Endothelial cell of umbilical vein (primary cell): ENCODE measurements around the gene UBASH3A. TPM values are rescaled to one million over a fixed set of nuclear protein-coding genes. Genes with fewer than 3 reads are reported as not detected.

Experiments used
- BruUV-seq: library from RNA; stranded (reverse); fragments of 400-500 nt; replicated peaks from 2 replicates; lab custom pipeline; 2021; lab: Mats Ljungman, UMichigan
- CTCF ChIA-PET: fragments of 300-600, 350-600 bp; sonication (Branson Sonifier 250); formaldehyde crosslinking; loops from one replicate; lab custom pipeline; 2021; ENCODE audit warnings: antibody characterized with exemption, inconsistent platforms; lab: Charles Lee
- POLR2A ChIA-PET: fragments of 300-600, 350-600 bp; sonication (Branson Sonifier 250); formaldehyde crosslinking; loops from one replicate; lab custom pipeline; 2021; ENCODE audit warnings: antibody characterized with exemption, inconsistent platforms; lab: Charles Lee
- DNase-seq: peaks from one replicate; pipeline ENCODE4 v3.0.0-alpha.2; 2011; ENCODE audit warnings: low read depth, low spot score
- FAIRE-seq: peaks from 2 replicates; lab custom pipeline; 2011; peaks lifted over from hg19 to GRCh38; lab: Jason Lieb, UNC
- H2AFZ ChIP-seq: 2 replicates; pipeline ENCODE4 v1.6.0; 2012; ENCODE audit warnings: low read depth, low read length, control low read depth, inconsistent platforms
- H3K27ac ChIP-seq: 2 replicates; pipeline ENCODE4 v1.5.1; 2011; ENCODE audit warnings: low read depth, mild to moderate bottlenecking, control low read depth, low read length, moderate library complexity; ENCODE audit not compliant: insufficient read depth
- H3K27me3 ChIP-seq, 2 experiments: 2 replicates each; pipeline versions ENCODE4 v1.6.0 to v1.6.1; 2011; ENCODE audit warnings: low read length in 2 of 2, mixed read lengths in 1 of 2; ENCODE audit not compliant: control insufficient read depth in 2 of 2, insufficient read depth in 2 of 2
- H3K36me3 ChIP-seq, 2 experiments: 2 replicates in 1 of 2; 3 replicates in 1 of 2; pipeline ENCODE4 v1.5.1; 2011; ENCODE audit warnings: low read length in 2 of 2, mild to moderate bottlenecking in 1 of 2, moderate library complexity in 1 of 2; ENCODE audit not compliant: control insufficient read depth in 2 of 2, insufficient read depth in 2 of 2; ENCODE audit errors: extremely low read depth in 1 of 2
- H3K4me1 ChIP-seq: 3 replicates; pipeline ENCODE4 v1.5.1; 2011; ENCODE audit warnings: mild to moderate bottlenecking, low read length; ENCODE audit not compliant: control insufficient read depth, insufficient read depth; ENCODE audit errors: extremely low read depth
- H3K4me2 ChIP-seq: 2 replicates; pipeline ENCODE4 v1.6.1; 2011; ENCODE audit warnings: low read length, control low read depth, mixed read lengths; ENCODE audit not compliant: insufficient read depth
- H3K4me3 ChIP-seq, 3 experiments: fragments of 200-600 bp in 1 of 3; sonication (generic), shearing (Covaris generic) in 1 of 3; replicated peaks in 1 of 3; 2 replicates each; pipeline ENCODE4 v1.5.1; 2011 to 2016; ENCODE audit warnings: control low read depth in 3 of 3, low read length in 3 of 3, mild to moderate bottlenecking in 2 of 3, inconsistent platforms in 1 of 3, low read depth in 1 of 3, moderate library complexity in 1 of 3; ENCODE audit not compliant: insufficient read depth in 1 of 3
- H3K79me2 ChIP-seq: 2 replicates; pipeline ENCODE4 v1.6.0; 2012; ENCODE audit warnings: low read length, inconsistent platforms; ENCODE audit not compliant: control insufficient read depth, insufficient read depth
- H3K9ac ChIP-seq: replicated peaks from 2 replicates; pipeline ENCODE3; 2011; ENCODE audit warnings: low read length, control low read depth; ENCODE audit not compliant: insufficient read depth; ENCODE audit errors: extremely low read depth
- H3K9me1 ChIP-seq: replicated peaks from 3 replicates; pipeline ENCODE4 v1.6.0; 2011; ENCODE audit warnings: mild to moderate bottlenecking, low read length; ENCODE audit not compliant: control insufficient read depth, insufficient read depth; ENCODE audit errors: extremely low read depth
- H3K9me3 ChIP-seq: replicated peaks from 2 replicates; pipeline ENCODE4 v1.5.1; 2012; ENCODE audit warnings: low read length, inconsistent platforms; ENCODE audit not compliant: control insufficient read depth, insufficient read depth
- H4K20me1 ChIP-seq: replicated peaks from 2 replicates; pipeline ENCODE3; 2011; ENCODE audit warnings: mild to moderate bottlenecking, low read length; ENCODE audit not compliant: control insufficient read depth, insufficient read depth; ENCODE audit errors: extremely low read depth
- EZH2 ChIP-seq: IDR thresholded peaks from 2 replicates; pipeline ENCODE4 v1.6.1; 2012; ENCODE audit warnings: borderline replicate concordance, low read depth, mild to moderate bottlenecking, moderate library complexity, low read length, inconsistent platforms; ENCODE audit not compliant: severe bottlenecking
- FOS ChIP-seq: IDR thresholded peaks from 2 replicates; pipeline ENCODE4 v1.6.1; 2011; ENCODE audit warnings: mild to moderate bottlenecking, low read length, moderate library complexity, borderline replicate concordance; ENCODE audit not compliant: insufficient read depth
- GATA2 ChIP-seq: IDR thresholded peaks from 2 replicates; pipeline ENCODE4 v1.7.0; 2011; ENCODE audit warnings: low read depth, mild to moderate bottlenecking, moderate library complexity, mixed read lengths, low read length; ENCODE audit not compliant: insufficient read length, insufficient read depth
- JUN ChIP-seq: IDR thresholded peaks from 2 replicates; pipeline ENCODE4 v1.6.1; 2011; ENCODE audit warnings: borderline replicate concordance, low read depth; ENCODE audit not compliant: insufficient read length, insufficient read depth
- MYC ChIP-seq: IDR thresholded peaks from one replicate; pipeline ENCODE4 v1.6.1; 2011; ENCODE audit warnings: mild to moderate bottlenecking, low read depth, low read length
- POLR2A ChIP-seq: IDR thresholded peaks from 2 replicates; pipeline ENCODE4 v1.6.1; 2012; ENCODE audit warnings: low read depth, mild to moderate bottlenecking, control low read depth, low read length
- POLR2AphosphoS5 ChIP-seq: IDR thresholded peaks from 2 replicates; pipeline ENCODE4 v1.6.1; 2012; ENCODE audit warnings: low read depth, mild to moderate bottlenecking, control low read depth, low read length, moderate library complexity; ENCODE audit not compliant: insufficient read depth
- dilution Hi-C: fragments of 300-500 bp; cut with MboI; formaldehyde crosslinking; loops from one replicate; pipeline ENCODE4 v1.15.0; 2019; ENCODE audit warnings: low sequenced_read_pairs; ENCODE audit not compliant: extremely low pct_ligation_motif_present
- intact Hi-C: fragments of 100-400 bp; cut with micrococcal nuclease; formaldehyde crosslinking; loops from one replicate; pipeline ENCODE4 v1.10.0; 2022
- polyA plus RNA-seq, 4 experiments: library from polyadenylated mRNA; depleted of rRNA in 3 of 4; stranded (reverse) in 3 of 4; unstranded in 1 of 4; fragments of >200 nt; gene quantifications; 2 replicates each; pipeline versions ENCODE4 v1.2.1 to v1.2.3, GENCODE V29; 2011 to 2012; ENCODE audit warnings: missing spikeins in 1 of 4
- total RNA-seq: library from RNA; stranded (reverse); gene quantifications from 2 replicates; pipeline ENCODE4 v1.2.3, GENCODE V29; 2021
- TF ChIP-seq, protein P1 (sequence below): IDR thresholded peaks from 2 replicates; pipeline ENCODE4 v1.6.1; 2011; ENCODE audit not compliant: insufficient read depth, insufficient read length
- TF ChIP-seq, protein P2 (sequence below), 2 donors: IDR thresholded peaks; 1 replicate in 1 of 2; 2 replicates in 1 of 2; pipeline ENCODE4 v1.5.1; 2011; ENCODE audit warnings: low read length in 2 of 2, mild to moderate bottlenecking in 2 of 2, moderate library complexity in 2 of 2, control low read depth in 1 of 2, inconsistent platforms in 1 of 2, low read depth in 1 of 2; ENCODE audit not compliant: insufficient read depth in 1 of 2; ENCODE audit errors: extremely low read depth in 1 of 2

The UBASH3A gene
- total and polyA plus RNA-seq, 2 donors (not counting 3 experiments of a cell fraction or from before 2014, with no cell fraction given): not detected

DNA sequence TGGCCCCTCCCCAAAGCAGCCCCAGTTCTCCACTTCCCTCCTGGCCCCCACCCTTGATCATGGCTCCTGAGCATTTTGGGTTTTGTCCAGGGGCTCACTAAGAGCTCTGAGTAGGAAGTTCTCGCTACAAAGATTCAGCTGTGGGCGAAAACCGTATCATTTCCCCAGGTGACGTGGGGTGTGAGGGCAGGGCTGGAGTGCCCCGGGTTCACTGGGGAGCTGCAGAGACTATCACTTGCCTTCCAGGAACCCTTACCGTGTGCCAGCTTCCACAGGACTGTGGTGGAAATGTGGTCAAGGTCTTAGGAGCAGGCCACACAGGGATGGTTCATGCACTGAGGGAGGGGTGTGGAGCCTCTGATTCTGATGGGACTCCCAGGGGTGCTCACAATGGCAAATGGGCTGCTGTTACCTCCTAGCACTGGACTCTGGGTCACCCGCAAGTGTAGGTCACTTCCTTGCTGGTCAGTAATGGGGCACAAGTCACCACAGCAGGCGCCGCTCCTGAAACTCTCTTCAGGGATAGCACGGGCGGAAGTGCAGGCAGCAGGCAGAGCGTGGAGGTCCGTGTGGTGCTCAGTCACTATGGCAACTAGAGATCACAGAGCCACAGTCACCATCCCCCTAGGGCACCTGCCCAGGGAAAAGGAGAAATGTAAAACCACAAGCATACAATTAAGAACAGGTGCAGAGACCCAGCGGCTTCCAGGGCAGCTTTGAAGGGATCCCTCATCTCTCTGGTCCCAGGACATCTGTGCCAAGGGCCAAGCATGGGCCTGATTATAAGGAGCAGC is 56.9 kb downstream of the UBASH3A start:
- Histone ChIP-seq H3K9me1 (no peaks in the 10 kb centered on the region), H3K27ac (no peak overlapping the region), H3K27me3 (peaks cover 0 to 5% of the 10 kb centered on the region in 2 experiments), H3K36me3 (no peaks in the 10 kb centered on the region), H3K4me1 (no peaks in the 10 kb centered on the region), H3K9ac (no peak overlapping the region), H4K20me1 (no peaks in the 10 kb centered on the region), H3K79me2 (no peaks in the 10 kb centered on the region), H3K9me3 (no peaks in the 10 kb centered on the region), H3K4me3 (no peak overlapping the region), H2AFZ (no peak overlapping the region), H3K4me2 (no peak overlapping the region)
- TF ChIP-seq JUN (no peak), POLR2AphosphoS5 (no peak), POLR2A (no peak), EZH2 (no peak), MYC (no peak), FOS (no peak), GATA2 (no peak)
- TF ChIP-seq, protein P1, sequence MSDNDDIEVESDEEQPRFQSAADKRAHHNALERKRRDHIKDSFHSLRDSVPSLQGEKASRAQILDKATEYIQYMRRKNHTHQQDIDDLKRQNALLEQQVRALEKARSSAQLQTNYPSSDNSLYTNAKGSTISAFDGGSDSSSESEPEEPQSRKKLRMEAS: no peak
- TF ChIP-seq, protein P2, sequence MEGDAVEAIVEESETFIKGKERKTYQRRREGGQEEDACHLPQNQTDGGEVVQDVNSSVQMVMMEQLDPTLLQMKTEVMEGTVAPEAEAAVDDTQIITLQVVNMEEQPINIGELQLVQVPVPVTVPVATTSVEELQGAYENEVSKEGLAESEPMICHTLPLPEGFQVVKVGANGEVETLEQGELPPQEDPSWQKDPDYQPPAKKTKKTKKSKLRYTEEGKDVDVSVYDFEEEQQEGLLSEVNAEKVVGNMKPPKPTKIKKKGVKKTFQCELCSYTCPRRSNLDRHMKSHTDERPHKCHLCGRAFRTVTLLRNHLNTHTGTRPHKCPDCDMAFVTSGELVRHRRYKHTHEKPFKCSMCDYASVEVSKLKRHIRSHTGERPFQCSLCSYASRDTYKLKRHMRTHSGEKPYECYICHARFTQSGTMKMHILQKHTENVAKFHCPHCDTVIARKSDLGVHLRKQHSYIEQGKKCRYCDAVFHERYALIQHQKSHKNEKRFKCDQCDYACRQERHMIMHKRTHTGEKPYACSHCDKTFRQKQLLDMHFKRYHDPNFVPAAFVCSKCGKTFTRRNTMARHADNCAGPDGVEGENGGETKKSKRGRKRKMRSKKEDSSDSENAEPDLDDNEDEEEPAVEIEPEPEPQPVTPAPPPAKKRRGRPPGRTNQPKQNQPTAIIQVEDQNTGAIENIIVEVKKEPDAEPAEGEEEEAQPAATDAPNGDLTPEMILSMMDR (IDR thresholded peaks at IDR 0.05; ENCODE audit: extremely low read depth in 1 of 2, insufficient read depth in 1 of 2, low read depth in 1 of 2, low read length in 2 of 2): no peak
- dilution Hi-C loops (no loop called here), intact Hi-C loops (no loop called here)
- CTCF ChIA-PET: no interaction called here
- no TSS peak for BruUV-seq
- FAIRE-seq (no peak), DNase-seq (no peak)
- POLR2A ChIA-PET: no interaction called here
